Measurements from ENCODE around the gene SGK2.

SGK2 gene

DNA sequence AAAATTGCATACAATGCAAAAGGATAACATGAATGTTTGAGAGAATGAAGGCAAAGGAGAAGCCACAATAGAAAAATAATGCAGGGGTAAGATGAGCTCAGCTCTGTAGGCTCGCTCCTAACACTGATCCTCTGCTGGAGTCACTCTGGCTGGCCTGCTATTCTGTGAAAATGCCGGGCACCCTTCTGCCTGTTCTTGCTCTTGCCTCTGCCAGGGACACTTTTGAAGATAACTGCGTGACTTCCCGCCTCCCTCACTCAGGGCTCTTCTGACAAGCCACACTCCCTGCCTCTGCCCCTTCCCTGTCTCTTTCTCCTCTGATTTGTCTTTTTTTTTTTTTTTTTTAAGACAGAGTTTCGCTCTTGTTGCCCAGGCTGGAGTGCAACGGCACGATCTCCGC is 72.8 kb downstream of the SGK2 start:
- DNase-seq: no peak
